Endodermal cell (in vitro differentiated cells): Measurements from ENCODE around the gene PGA4. TPM values are rescaled to one million over a fixed set of nuclear protein-coding genes. Genes with fewer than 3 reads are reported as not detected.

Experiments used
- DNase-seq: peaks from one replicate; pipeline ENCODE4 v3.0.0-alpha.2; 2017
- H3K27ac ChIP-seq: 2 replicates; pipeline ENCODE4 v1.5.1; 2013; ENCODE audit warnings: mild to moderate bottlenecking, low read depth, low read length, moderate library complexity
- H3K27me3 ChIP-seq: 2 replicates; pipeline ENCODE4 v1.6.1; 2013; ENCODE audit warnings: mild to moderate bottlenecking, low read length, moderate library complexity; ENCODE audit not compliant: insufficient read depth, control insufficient read depth, poor library complexity, severe bottlenecking
- H3K36me3 ChIP-seq: 2 replicates; pipeline ENCODE4 v1.7.0; 2013; ENCODE audit warnings: mild to moderate bottlenecking, low read length, moderate library complexity; ENCODE audit not compliant: control insufficient read depth, insufficient read depth
- H3K4me1 ChIP-seq: one replicate; pipeline ENCODE4 v1.7.0; 2013; ENCODE audit warnings: low read length; ENCODE audit not compliant: control insufficient read depth, insufficient read depth
- H3K4me3 ChIP-seq: 2 replicates; pipeline ENCODE4 v1.5.1; 2013; ENCODE audit warnings: mild to moderate bottlenecking, low read length, moderate library complexity
- H3K9ac ChIP-seq: 2 replicates; pipeline ENCODE4 v1.6.1; 2013; ENCODE audit warnings: mild to moderate bottlenecking, low read length, moderate library complexity; ENCODE audit not compliant: poor library complexity, severe bottlenecking; ENCODE audit errors: extremely low read depth
- H3K9me3 ChIP-seq: 2 replicates; pipeline ENCODE4 v1.6.1; 2013; ENCODE audit warnings: mild to moderate bottlenecking, low read length, moderate library complexity; ENCODE audit not compliant: control insufficient read depth
- H3K27ac Mint-ChIP-seq: 2 replicates; pipeline ENCODE4 v1.8.0; 2020; ENCODE audit warnings: mixed read lengths
- H3K27me3 Mint-ChIP-seq: 2 replicates; pipeline ENCODE4 v1.8.0; 2021; ENCODE audit warnings: mild to moderate bottlenecking, mixed read lengths; ENCODE audit not compliant: insufficient read depth
- H3K36me3 Mint-ChIP-seq: 2 replicates; pipeline ENCODE4 v1.8.0; 2020; ENCODE audit warnings: low read depth, mixed read lengths
- H3K4me1 Mint-ChIP-seq: 2 replicates; pipeline ENCODE4 v1.8.0; 2020; ENCODE audit warnings: mixed read lengths
- H3K4me3 Mint-ChIP-seq: 2 replicates; pipeline ENCODE4 v1.8.0; 2020; ENCODE audit warnings: mild to moderate bottlenecking, moderate library complexity, mixed read lengths
- H3K9me3 Mint-ChIP-seq: 2 replicates; pipeline ENCODE4 v1.8.0; 2020; ENCODE audit warnings: mild to moderate bottlenecking, mixed read lengths
- CTCF ChIP-seq: fragments of 200-600 bp; sonication (generic); conservative IDR thresholded peaks from 2 replicates; pipeline ENCODE4 v1.5.0; 2021; ENCODE audit warnings: antibody characterized with exemption, mild to moderate bottlenecking
- WGBS, 2 experiments: methylation state at CpG; one replicate each; pipeline versions ENCODE4 v1.1.5 to v1.1.7; 2013; ENCODE audit warnings: missing lambda C conversion rate in 2 of 2, mixed read lengths in 1 of 2; ENCODE audit not compliant: insufficient coverage in 1 of 2, insufficient read length in 1 of 2; 5-methylcytosine and 5-hydroxymethylcytosine counted together
- total RNA-seq, 2 donors: library from RNA; stranded (reverse); fragmentation: NEBNext Ultra II Directional in 1 of 2; extraction: Animal tissue kit (Norgen Biotek cat#: 25700) in 1 of 2; gene quantifications; 2 replicates in 1 of 2; 3 replicates in 1 of 2; pipeline ENCODE4 v1.2.1, GENCODE V29; 2021

Gene PGA4
- total RNA-seq, 2 donors from 2014 or later = 0.62 TPM; not detected in 1

GRCh38 chr11:61259363-61259762 lies 37.2 kb downstream of the PGA4 start:
- no peak overlapping the region for H3K9ac ChIP-seq
- H3K4me3 ChIP-seq = no peak overlapping the region
- H3K27me3 Mint-ChIP-seq = no peaks in the 10 kb centered on the region
- H3K4me1 Mint-ChIP-seq = no peaks in the 10 kb centered on the region
- no peaks in the 10 kb centered on the region for H3K9me3 ChIP-seq
- no peak for DNase-seq
- H3K36me3 ChIP-seq = no peaks in the 10 kb centered on the region
- H3K36me3 Mint-ChIP-seq = no peaks in the 10 kb centered on the region
- H3K27ac ChIP-seq = no peak overlapping the region
- 90 to 92% methylated on average over 5 to 6 of the region's 6 CpGs for WGBS, 2 experiments
- TF ChIP-seq CTCF = no peak
- H3K27ac Mint-ChIP-seq = no peak overlapping the region
- H3K4me3 Mint-ChIP-seq = no peak overlapping the region
- no peaks in the 10 kb centered on the region for H3K4me1 ChIP-seq
- H3K27me3 ChIP-seq = no peaks in the 10 kb centered on the region
- no peaks in the 10 kb centered on the region for H3K9me3 Mint-ChIP-seq

GRCh38 chr11:61264371-61264770 lies 42.2 kb downstream of the PGA4 start:
- H3K27ac Mint-ChIP-seq = no peak overlapping the region
- H3K4me3 Mint-ChIP-seq = no peak overlapping the region
- H3K36me3 ChIP-seq = no peaks in the 10 kb centered on the region
- no peaks in the 10 kb centered on the region for H3K27me3 Mint-ChIP-seq
- H3K9me3 ChIP-seq = no peaks in the 10 kb centered on the region
- no peak overlapping the region for H3K4me3 ChIP-seq
- TF ChIP-seq CTCF = no peak
- H3K4me1 ChIP-seq = no peaks in the 10 kb centered on the region
- 92 to 100% methylated on average over 2 to 6 of the region's 6 CpGs for WGBS, 2 experiments
- H3K27ac ChIP-seq = no peak overlapping the region
- peaks cover 5% of the 10 kb centered on the region for H3K36me3 Mint-ChIP-seq
- H3K27me3 ChIP-seq = no peaks in the 10 kb centered on the region
- no peaks in the 10 kb centered on the region for H3K4me1 Mint-ChIP-seq
- no peak overlapping the region for H3K9ac ChIP-seq
- no peak for DNase-seq
- H3K9me3 Mint-ChIP-seq = no peaks in the 10 kb centered on the region

- no peak for DNase-seq
- H3K27ac Mint-ChIP-seq = no peak overlapping the region
- Histone ChIP-seq H3K27ac (no peak overlapping the region), H3K4me1 (no peaks in the 10 kb centered on the region), H3K9ac (no peak overlapping the region), H3K27me3 (no peaks in the 10 kb centered on the region), H3K36me3 (no peaks in the 10 kb centered on the region), H3K9me3 (no peaks in the 10 kb centered on the region), H3K4me3 (no peak overlapping the region)
- peaks cover 6% of the 10 kb centered on the region for H3K36me3 Mint-ChIP-seq
- H3K4me3 Mint-ChIP-seq = no peak overlapping the region
- WGBS, 2 experiments = 91 to 95% methylated on average over 12 to 14 of the region's 14 CpGs
- no peak for TF ChIP-seq CTCF
- no peaks in the 10 kb centered on the region for H3K27me3 Mint-ChIP-seq
- H3K9me3 Mint-ChIP-seq = no peaks in the 10 kb centered on the region
- H3K4me1 Mint-ChIP-seq = no peaks in the 10 kb centered on the region
These were observed 42.6 kb downstream of the PGA4 start for GRCh38 chr11:61264795-61265194.
